NCI-H2081 (cell line): ENCODE results near the gene RPP38.

ENCODE experiments used
- DNase-seq, 2 experiments: peaks; one replicate each; lab custom pipeline; 2025; lab: John Stamatoyannopoulos, UW

RPP38 gene

GRCh38 chr10:15112657-15113056, 15.5 kb downstream of the RPP38 start:
- no peak for DNase-seq

DNA sequence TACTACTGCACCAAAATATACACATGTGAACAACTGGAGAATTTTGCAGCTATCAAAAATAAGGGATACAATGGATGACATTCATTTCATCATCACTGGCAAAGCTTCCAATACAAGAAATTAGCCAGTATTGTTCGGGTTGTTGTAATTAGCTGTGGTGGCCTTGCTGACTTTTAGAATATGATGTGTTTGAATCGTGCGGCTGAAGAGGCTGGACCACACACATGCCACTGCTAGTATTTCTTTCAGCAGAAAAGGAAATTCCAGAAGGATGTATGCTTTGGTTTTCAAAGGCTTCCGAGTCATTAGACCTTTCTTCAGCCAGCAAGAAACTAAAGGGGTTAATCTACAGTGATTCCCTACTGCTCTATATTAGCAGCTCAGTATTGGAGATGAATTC, 16.6 kb downstream of the RPP38 start:
- DNase-seq, result no peak

- no peak for DNase-seq
Measured at GRCh38 chr10:15116225-15116624, 19.1 kb downstream of the RPP38 start.

DNA sequence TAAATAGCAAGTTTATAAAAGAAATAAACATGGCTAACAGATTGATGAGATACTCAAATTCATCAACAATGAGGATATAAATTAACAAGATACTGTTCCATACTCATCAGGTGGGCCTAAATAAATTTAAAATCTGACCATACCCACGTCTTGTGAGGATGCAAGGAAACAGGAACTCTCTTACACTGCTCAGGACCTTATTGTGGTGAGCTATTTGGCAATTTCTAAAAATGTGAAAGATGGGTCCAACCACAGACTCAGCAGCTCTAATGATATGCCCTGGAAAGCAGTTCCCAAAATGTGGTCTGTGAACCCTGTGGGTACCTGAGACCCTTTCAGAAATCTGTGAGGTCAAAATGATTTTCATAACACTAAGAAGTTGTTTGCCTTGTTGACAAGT, 21.5 kb downstream of the RPP38 start:
- DNase-seq, result no peak

- DNase-seq, result no peak
Measured at GRCh38 chr10:15120523-15120922, 23.4 kb downstream of the RPP38 start.

GRCh38 chr10:15121707-15122106, 24.6 kb downstream of the RPP38 start:
- DNase-seq, result no peak

GRCh38 chr10:15122477-15123030, 25.4 kb downstream of the RPP38 start:
- no peak for DNase-seq

GRCh38 chr10:15123749-15124184, 26.6 kb downstream of the RPP38 start:
- DNase-seq, result no peak

DNA sequence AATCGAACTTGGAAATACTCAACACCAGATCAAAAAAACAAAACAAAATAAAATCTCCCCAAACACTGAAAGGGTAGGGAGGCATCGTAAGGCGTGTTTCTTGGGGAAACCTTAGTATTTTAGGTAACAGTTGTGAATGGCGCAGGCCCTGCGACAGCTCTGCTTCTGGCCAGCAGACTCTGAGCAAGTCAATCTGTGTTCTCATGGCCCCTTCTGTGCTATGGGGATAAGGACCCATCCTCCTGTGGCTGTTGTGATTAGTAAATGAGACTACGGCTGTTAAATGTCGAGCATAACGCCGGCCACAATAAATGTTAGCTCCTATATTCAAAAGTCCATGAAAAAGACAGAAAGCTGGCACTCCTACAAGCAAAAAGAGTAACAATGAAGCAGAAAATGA, 27.0 kb downstream of the RPP38 start:
- DNase-seq, result no peak

DNA sequence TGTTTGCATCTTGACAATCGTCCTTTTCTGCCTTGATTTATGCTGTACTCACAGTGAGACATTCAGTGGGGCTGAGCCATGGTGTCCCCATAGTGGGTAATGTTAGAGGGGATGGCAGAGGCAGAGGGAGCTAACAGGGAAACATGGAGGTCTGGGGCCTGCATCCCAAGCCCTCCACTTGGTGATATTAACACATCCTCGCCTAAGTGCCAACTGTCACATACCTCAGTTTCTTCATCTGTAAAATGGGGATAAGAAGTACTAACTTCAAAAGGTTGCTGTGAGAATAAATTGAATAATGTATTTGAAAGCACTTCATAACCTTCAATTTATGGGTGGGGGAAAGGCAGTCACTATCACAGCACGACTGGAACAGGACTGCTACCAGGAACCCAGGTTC, 27.8 kb downstream of the RPP38 start:
- DNase-seq, result no peak

- DNase-seq, result no peak
Measured at GRCh38 chr10:15131330-15131729, 34.2 kb downstream of the RPP38 start.

GRCh38 chr10:15136129-15137035, 39.2 kb downstream of the RPP38 start:
- DNase-seq, result no peak

GRCh38 chr10:15137036-15137359, 39.8 kb downstream of the RPP38 start:
- no peak for DNase-seq

DNA sequence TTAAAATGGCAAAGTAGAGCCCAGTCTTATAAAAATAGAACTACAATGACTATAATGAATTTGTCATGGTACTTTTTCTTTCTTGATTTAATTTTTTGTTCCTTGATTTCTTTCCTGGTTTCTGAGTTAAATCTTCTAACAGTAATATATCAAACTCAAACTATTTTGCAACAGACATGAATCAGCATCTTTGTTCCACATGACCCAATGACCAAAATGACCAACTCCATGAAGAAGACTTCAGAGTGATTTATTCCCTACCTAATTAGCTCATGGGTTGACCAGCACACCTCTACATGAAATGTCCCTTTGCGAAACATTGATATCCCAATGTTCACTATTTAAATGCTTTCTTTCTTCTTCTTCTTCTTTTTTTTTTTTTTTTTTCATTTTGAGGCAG, 40.5 kb downstream of the RPP38 start:
- no peak for DNase-seq

DNA sequence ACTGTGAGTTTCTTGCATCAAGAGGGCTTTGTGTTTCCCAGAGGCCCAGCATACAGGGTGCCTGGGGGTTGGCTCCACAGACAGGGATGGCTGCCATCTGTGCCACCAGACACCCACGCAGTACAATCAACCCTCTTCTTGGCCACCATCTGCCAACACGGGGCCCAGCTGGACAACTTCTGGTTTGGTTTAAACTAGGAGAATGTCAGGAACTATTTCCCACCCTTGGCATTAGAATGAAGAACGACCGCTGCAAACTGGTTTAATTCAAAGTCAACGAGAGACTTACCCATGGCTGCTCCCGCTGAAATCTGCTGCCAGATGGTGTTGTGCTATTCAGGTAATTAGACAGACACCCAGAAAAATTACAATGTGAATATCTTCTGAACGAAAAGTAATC, 43.5 kb downstream of the RPP38 start:
- no peak for DNase-seq

DNA sequence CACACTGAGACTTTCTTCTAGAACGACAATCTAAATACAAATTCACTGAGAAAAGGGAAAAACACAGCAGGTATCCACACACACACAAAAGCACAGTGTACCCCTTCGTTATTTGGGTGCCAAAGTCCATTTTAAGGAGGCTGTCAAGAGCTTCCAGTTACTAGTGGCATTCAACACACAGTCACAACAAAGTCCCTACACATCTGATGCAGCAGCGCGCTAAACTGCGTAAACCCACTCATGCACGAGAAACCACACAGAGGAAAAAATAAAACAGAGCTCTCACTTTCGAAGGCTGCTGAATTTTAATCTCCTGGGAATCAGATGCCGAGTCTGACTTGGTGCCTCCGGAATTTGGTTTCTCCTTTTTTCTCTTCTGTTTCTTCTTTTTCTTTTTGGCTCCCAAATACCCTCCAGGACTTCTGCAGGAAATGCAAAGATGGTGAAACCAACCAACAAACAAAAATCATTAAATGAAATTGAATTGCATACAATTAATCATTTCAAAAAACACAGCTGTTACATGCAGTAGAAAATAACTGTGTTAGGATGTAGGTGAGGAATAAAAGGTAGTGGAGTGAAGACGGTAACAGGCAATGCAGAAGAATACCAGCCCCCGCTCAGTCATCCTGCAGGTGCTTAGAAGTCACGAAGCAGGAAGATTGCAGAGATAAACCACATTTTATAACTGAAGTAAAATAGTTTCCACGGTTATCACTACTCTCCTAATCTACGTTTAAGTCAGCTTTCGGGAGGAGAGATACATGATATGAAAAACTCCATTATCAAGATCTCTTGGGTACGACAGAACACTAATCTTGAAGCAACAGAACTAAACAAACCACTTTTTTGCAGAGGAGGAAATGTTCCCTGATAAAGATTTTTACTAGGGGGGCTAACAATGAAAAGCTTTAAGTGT, 44.2 kb downstream of the RPP38 start:
- DNase-seq, result peak in 1 of 2 experiments; percentile 34

GRCh38 chr10:15144788-15145187, 47.6 kb downstream of the RPP38 start:
- DNase-seq, result no peak

DNA sequence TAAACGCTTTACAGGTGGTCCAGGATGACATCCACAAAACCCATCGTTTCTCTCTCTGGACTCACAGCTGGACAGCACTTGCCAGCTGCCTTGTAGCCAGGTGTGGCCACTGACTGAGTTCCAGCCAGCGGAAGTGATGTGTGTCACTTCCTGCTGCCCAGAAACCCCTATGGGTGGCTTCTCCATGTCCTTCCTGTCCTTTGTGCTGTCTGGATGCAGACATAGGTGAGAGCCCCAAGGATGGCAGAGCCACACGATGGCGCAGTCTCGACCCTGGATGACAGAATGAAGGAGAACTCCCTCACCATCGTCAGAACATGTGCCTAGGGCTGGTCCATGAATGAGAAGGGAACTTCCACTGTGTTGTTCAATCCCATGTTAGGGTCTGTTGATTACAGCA, 49.2 kb downstream of the RPP38 start:
- no peak for DNase-seq

DNA sequence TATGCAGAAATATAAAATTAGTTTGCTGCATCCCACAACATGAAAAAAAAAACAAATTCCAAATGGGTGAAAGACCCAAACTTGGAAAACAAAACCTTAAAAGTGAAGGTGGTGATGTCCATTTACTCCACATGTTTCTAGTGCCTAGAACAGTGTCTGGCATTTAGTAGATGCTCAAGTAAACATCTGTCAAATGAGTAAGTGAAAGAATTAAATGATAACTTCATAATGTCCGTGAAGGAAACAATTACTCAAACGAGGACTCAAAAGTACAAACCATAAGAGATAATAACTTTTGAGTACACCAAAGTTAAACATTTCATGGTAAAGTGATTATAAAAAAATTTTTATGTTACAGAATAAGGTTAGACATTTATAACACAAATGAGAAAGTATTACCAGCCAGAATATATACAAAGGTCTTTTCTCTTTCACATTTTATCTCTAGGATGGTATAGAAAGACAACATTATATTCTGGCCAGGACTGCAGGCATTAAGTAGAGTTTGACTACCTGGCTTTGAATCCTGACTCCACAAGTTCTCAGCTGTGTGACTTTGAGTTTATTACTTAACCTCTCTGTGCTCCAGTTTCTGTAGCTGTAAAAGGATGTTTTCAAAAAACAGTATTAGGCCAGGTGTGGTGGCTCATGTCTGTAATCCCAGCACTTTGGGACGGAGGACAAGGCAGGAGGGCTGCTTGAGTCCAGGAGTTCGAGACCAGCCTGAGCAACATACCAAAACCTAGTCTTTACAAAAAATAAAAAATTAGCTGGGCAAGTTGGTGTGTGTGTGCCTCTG, 50.6 kb downstream of the RPP38 start:
- no peak for DNase-seq

- no peak for DNase-seq
Measured at GRCh38 chr10:15149042-15149771, 52.1 kb downstream of the RPP38 start.

DNA sequence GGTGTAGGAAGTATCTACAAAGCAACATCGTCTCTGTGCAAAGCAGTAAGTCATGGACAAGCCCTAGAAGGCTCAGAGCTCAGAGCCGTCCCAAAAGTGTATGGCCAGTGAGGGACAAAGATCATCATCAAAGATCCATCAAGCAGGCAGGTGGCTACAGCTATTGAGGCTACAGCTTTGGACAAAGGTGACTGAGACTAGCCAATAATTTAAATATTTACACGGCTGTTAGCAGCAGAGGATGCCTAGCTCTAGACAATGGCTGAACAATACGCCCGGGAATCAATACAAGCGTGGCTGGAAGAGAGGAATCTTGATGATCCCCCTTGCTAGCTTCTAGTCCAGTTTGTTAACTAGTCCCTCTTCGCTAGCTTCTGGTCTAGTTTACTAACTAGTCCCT, 53.4 kb downstream of the RPP38 start:
- DNase-seq, result no peak
